ENCODE measurements around the gene GSTA4.

GSTA4 gene

GRCh38 chr6:53033764-53034163, 38.7 kb upstream of the GSTA4 start:
- no peak for TF ChIP-seq PAX5 (IDR thresholded peaks at IDR 0.05; ENCODE audit: insufficient read depth, low read length, severe bottlenecking)
- TF ChIP-seq POLR2AphosphoS5 (IDR thresholded peaks at IDR 0.05; ENCODE audit: low read depth, low read length) = no peak
- TF ChIP-seq POLR2A (IDR thresholded peaks at IDR 0.05; ENCODE audit: low read depth, low read length) = no peak
- TF ChIP-seq SPI1 (IDR thresholded peaks at IDR 0.05; ENCODE audit: low read depth, low read length) = no peak
- no peak for TF ChIP-seq POU2F2 (IDR thresholded peaks at IDR 0.05; ENCODE audit: low read depth, low read length)
- TF ChIP-seq TAF1 (IDR thresholded peaks at IDR 0.05; ENCODE audit: low read depth, low read length) = no peak
- DNase-seq (ENCODE audit: insufficient read length, low spot score) (no peak), FAIRE-seq (no peak)

GRCh38 chr6:53032849-53033248, 37.8 kb upstream of the GSTA4 start:
- TF ChIP-seq SPI1 (IDR thresholded peaks at IDR 0.05; ENCODE audit: low read depth, low read length) (no peak), POLR2A (IDR thresholded peaks at IDR 0.05; ENCODE audit: low read depth, low read length) (no peak), PAX5 (IDR thresholded peaks at IDR 0.05; ENCODE audit: insufficient read depth, low read length, severe bottlenecking) (no peak), POU2F2 (IDR thresholded peaks at IDR 0.05; ENCODE audit: low read depth, low read length) (no peak), POLR2AphosphoS5 (IDR thresholded peaks at IDR 0.05; ENCODE audit: low read depth, low read length) (no peak), TAF1 (IDR thresholded peaks at IDR 0.05; ENCODE audit: low read depth, low read length) (no peak)
- no peak for DNase-seq (ENCODE audit: insufficient read length, low spot score)
- no peak for FAIRE-seq

- no peak for FAIRE-seq
- TF ChIP-seq POLR2A (IDR thresholded peaks at IDR 0.05; ENCODE audit: low read depth, low read length) = no peak
- TF ChIP-seq POU2F2 (IDR thresholded peaks at IDR 0.05; ENCODE audit: low read depth, low read length) = no peak
- TF ChIP-seq PAX5 (IDR thresholded peaks at IDR 0.05; ENCODE audit: insufficient read depth, low read length, severe bottlenecking) = no peak
- TF ChIP-seq TAF1 (IDR thresholded peaks at IDR 0.05; ENCODE audit: low read depth, low read length) = no peak
- no peak for TF ChIP-seq POLR2AphosphoS5 (IDR thresholded peaks at IDR 0.05; ENCODE audit: low read depth, low read length)
- TF ChIP-seq SPI1 (IDR thresholded peaks at IDR 0.05; ENCODE audit: low read depth, low read length) = no peak
- DNase-seq (ENCODE audit: insufficient read length, low spot score) = no peak
These were observed 36.2 kb upstream of the GSTA4 start for GRCh38 chr6:53031281-53031680.

- TF ChIP-seq SPI1 (IDR thresholded peaks at IDR 0.05; ENCODE audit: low read depth, low read length) (no peak), POU2F2 (IDR thresholded peaks at IDR 0.05; ENCODE audit: low read depth, low read length) (no peak), TAF1 (IDR thresholded peaks at IDR 0.05; ENCODE audit: low read depth, low read length) (no peak), PAX5 (IDR thresholded peaks at IDR 0.05; ENCODE audit: insufficient read depth, low read length, severe bottlenecking) (no peak), POLR2A (IDR thresholded peaks at IDR 0.05; ENCODE audit: low read depth, low read length) (no peak), POLR2AphosphoS5 (IDR thresholded peaks at IDR 0.05; ENCODE audit: low read depth, low read length) (no peak)
- DNase-seq (ENCODE audit: insufficient read length, low spot score) (no peak), FAIRE-seq (no peak)
These were observed 34.7 kb upstream of the GSTA4 start for GRCh38 chr6:53029761-53030160.

GRCh38 chr6:53029257-53029656, 34.2 kb upstream of the GSTA4 start:
- FAIRE-seq (no peak), DNase-seq (ENCODE audit: insufficient read length, low spot score) (no peak)
- TF ChIP-seq POLR2A (IDR thresholded peaks at IDR 0.05; ENCODE audit: low read depth, low read length) (no peak), TAF1 (IDR thresholded peaks at IDR 0.05; ENCODE audit: low read depth, low read length) (no peak), SPI1 (IDR thresholded peaks at IDR 0.05; ENCODE audit: low read depth, low read length) (no peak), POLR2AphosphoS5 (IDR thresholded peaks at IDR 0.05; ENCODE audit: low read depth, low read length) (no peak), PAX5 (IDR thresholded peaks at IDR 0.05; ENCODE audit: insufficient read depth, low read length, severe bottlenecking) (no peak), POU2F2 (IDR thresholded peaks at IDR 0.05; ENCODE audit: low read depth, low read length) (no peak)

GRCh38 chr6:53028467-53028866, 33.4 kb upstream of the GSTA4 start:
- FAIRE-seq = no peak
- no peak for DNase-seq (ENCODE audit: insufficient read length, low spot score)
- TF ChIP-seq POLR2AphosphoS5 (IDR thresholded peaks at IDR 0.05; ENCODE audit: low read depth, low read length) (no peak), PAX5 (IDR thresholded peaks at IDR 0.05; ENCODE audit: insufficient read depth, low read length, severe bottlenecking) (no peak), POLR2A (IDR thresholded peaks at IDR 0.05; ENCODE audit: low read depth, low read length) (no peak), TAF1 (IDR thresholded peaks at IDR 0.05; ENCODE audit: low read depth, low read length) (no peak), SPI1 (IDR thresholded peaks at IDR 0.05; ENCODE audit: low read depth, low read length) (no peak), POU2F2 (IDR thresholded peaks at IDR 0.05; ENCODE audit: low read depth, low read length) (no peak)

GRCh38 chr6:53027131-53027718, 32.1 kb upstream of the GSTA4 start:
- no peak for FAIRE-seq

GRCh38 chr6:53026526-53026925, 31.4 kb upstream of the GSTA4 start:
- TF ChIP-seq POU2F2 (IDR thresholded peaks at IDR 0.05; ENCODE audit: low read depth, low read length) (no peak), SPI1 (IDR thresholded peaks at IDR 0.05; ENCODE audit: low read depth, low read length) (no peak), POLR2A (IDR thresholded peaks at IDR 0.05; ENCODE audit: low read depth, low read length) (no peak), TAF1 (IDR thresholded peaks at IDR 0.05; ENCODE audit: low read depth, low read length) (no peak)
- no peak for DNase-seq (ENCODE audit: insufficient read length, low spot score)

More at GRCh38 chr6:53027131-53027718, 32.1 kb upstream of the GSTA4 start:
- no peak for DNase-seq (ENCODE audit: insufficient read length, low spot score)
- TF ChIP-seq SPI1 (IDR thresholded peaks at IDR 0.05; ENCODE audit: low read depth, low read length) = no peak
- no peak for TF ChIP-seq POU2F2 (IDR thresholded peaks at IDR 0.05; ENCODE audit: low read depth, low read length)
- TF ChIP-seq TAF1 (IDR thresholded peaks at IDR 0.05; ENCODE audit: low read depth, low read length) = no peak
- no peak for TF ChIP-seq POLR2AphosphoS5 (IDR thresholded peaks at IDR 0.05; ENCODE audit: low read depth, low read length)
- no peak for TF ChIP-seq POLR2A (IDR thresholded peaks at IDR 0.05; ENCODE audit: low read depth, low read length)
- TF ChIP-seq PAX5 (IDR thresholded peaks at IDR 0.05; ENCODE audit: insufficient read depth, low read length, severe bottlenecking) = no peak

GRCh38 chr6:53023323-53023722, 28.2 kb upstream of the GSTA4 start:
- DNase-seq (ENCODE audit: insufficient read length, low spot score) (no peak), FAIRE-seq (no peak)
- TF ChIP-seq TAF1 (IDR thresholded peaks at IDR 0.05; ENCODE audit: low read depth, low read length) (no peak), POLR2AphosphoS5 (IDR thresholded peaks at IDR 0.05; ENCODE audit: low read depth, low read length) (no peak), POU2F2 (IDR thresholded peaks at IDR 0.05; ENCODE audit: low read depth, low read length) (no peak), PAX5 (IDR thresholded peaks at IDR 0.05; ENCODE audit: insufficient read depth, low read length, severe bottlenecking) (no peak), POLR2A (IDR thresholded peaks at IDR 0.05; ENCODE audit: low read depth, low read length) (no peak), SPI1 (IDR thresholded peaks at IDR 0.05; ENCODE audit: low read depth, low read length) (no peak)

More at GRCh38 chr6:53026526-53026925, 31.4 kb upstream of the GSTA4 start:
- no peak for FAIRE-seq
